HUES64 (cell line): ENCODE data around the gene PRR4.

Source experiments
- H3K27ac ChIP-seq: 2 replicates; pipeline ENCODE4 v1.7.0; 2013; ENCODE audit warnings: low read depth, low read length, inconsistent platforms
- H3K27me3 ChIP-seq: 2 replicates; pipeline ENCODE4 v1.6.1; 2013; ENCODE audit warnings: mild to moderate bottlenecking, low read length; ENCODE audit not compliant: insufficient read depth
- H3K36me3 ChIP-seq: 2 replicates; pipeline ENCODE4 v1.6.1; 2013; ENCODE audit warnings: mild to moderate bottlenecking, low read length; ENCODE audit not compliant: insufficient read depth
- H3K4me1 ChIP-seq: 2 replicates; pipeline ENCODE4 v1.6.1; 2013; ENCODE audit warnings: mild to moderate bottlenecking, low read length, moderate library complexity; ENCODE audit not compliant: insufficient read depth
- H3K4me3 ChIP-seq: 2 replicates; pipeline ENCODE4 v1.5.1; 2013; ENCODE audit warnings: mild to moderate bottlenecking, low read length, moderate library complexity
- H3K9ac ChIP-seq: 2 replicates; pipeline ENCODE4 v1.6.1; 2013; ENCODE audit warnings: mild to moderate bottlenecking, low read depth, low read length
- H3K9me3 ChIP-seq: 2 replicates; pipeline ENCODE4 v1.6.1; 2013; ENCODE audit warnings: low read depth, low read length; ENCODE audit not compliant: insufficient read depth
- WGBS: fragments of 150-250, 120-280 bp; methylation state at CpG from one replicate; pipeline ENCODE4 v1.1.7; 2013; ENCODE audit warnings: missing lambda C conversion rate; 5-methylcytosine and 5-hydroxymethylcytosine counted together

PRR4 gene

DNA sequence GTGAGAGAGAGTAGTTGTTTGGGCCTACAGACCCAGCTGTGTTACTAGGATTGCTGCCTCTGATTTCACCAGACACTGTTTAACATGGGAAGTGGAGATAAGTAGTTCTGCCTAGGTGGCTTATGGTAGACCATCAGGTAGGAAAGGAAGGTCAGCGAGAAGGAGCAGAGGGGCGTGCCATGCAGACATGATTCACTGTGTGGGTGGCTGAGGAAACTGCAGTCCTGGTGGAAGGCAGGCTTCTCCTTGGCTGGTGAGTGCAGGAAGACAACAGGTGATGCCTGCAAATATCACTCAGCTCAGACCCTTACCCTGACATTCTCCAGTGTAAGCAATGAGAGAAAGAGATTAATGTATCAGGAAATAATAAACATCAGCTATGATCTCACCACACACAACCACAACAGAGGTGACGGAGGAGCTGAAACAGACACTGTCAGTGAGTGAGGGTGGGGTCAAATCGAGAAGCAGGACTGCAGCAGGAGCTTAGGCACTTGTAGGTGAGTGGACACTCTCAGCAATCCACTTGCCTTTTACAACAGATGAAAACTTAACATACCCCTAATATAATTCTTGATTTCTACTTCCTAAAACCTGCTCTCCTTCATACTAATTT lies 2.1 kb upstream of the PRR4 start:
- no peak overlapping the region for H3K4me3 ChIP-seq
- H3K9ac ChIP-seq = no peak overlapping the region
- peaks cover 13% of the 10 kb centered on the region for H3K9me3 ChIP-seq
- H3K4me1 ChIP-seq = no peaks in the 10 kb centered on the region
- no peak overlapping the region for H3K27ac ChIP-seq
- H3K27me3 ChIP-seq = no peaks in the 10 kb centered on the region
- H3K36me3 ChIP-seq = peaks cover 11% of the 10 kb centered on the region; the same call in 1 of the 2 replicates
- 94% methylated on average over 4 of the region's 4 CpGs for WGBS

DNA sequence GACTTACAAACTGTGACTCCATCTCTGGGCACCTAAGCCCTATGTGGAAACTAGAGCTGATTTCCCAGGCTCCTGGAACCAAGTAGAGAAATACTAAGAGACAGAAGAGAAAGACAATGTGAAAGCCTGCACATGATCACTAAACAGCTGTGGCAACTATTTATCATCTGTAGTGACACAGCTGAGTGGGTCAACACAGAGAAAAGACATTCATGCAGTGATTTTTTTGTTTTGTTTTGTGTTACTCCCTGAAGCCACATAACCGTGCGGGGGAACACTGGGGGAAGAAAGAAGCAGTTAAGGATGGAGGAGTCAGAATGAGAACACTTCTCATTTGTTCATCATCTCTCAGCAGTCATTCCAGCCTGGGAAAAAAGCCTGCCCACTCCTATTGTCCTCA lies 1.5 kb downstream of the PRR4 start:
- no peaks in the 10 kb centered on the region for H3K9me3 ChIP-seq
- no peaks in the 10 kb centered on the region for H3K27me3 ChIP-seq
- H3K36me3 ChIP-seq = peaks cover 6% of the 10 kb centered on the region; the same call in 1 of the 2 replicates
- peaks cover 9% of the 10 kb centered on the region; the same call in 1 of the 2 replicates for H3K4me1 ChIP-seq
- H3K4me3 ChIP-seq = no peak overlapping the region
- 36% methylated on average over 2 of the region's 2 CpGs for WGBS
- no peak overlapping the region for H3K9ac ChIP-seq
- H3K27ac ChIP-seq = no peak overlapping the region

DNA sequence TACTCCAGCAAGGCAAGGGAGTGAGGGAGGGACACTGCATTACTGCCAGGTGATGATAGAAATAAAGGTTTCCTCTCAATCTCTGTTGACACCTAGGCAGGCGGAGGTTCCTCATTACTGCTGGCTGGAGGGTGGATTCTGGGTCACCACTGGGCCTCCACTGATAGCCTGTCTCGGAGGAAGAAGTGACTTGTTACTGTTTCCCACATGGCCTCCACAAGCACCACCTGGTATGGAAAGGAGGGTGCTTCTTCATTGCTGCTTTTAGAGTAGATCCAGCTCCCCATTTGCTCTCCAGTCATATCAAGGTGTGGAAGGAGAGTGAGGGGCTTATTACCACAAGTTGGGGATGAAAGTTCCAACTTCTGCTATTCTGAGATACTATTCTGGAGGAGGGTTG lies 6.4 kb downstream of the PRR4 start:
- Histone ChIP-seq H3K27ac (no peak overlapping the region), H3K36me3 (peaks cover 6% of the 10 kb centered on the region; the same call in 1 of the 2 replicates), H3K27me3 (no peaks in the 10 kb centered on the region), H3K4me3 (no peak overlapping the region), H3K4me1 (peaks cover 9% of the 10 kb centered on the region; the same call in 1 of the 2 replicates), H3K9me3 (no peaks in the 10 kb centered on the region), H3K9ac (no peak overlapping the region)
- WGBS = 93% methylated on average over 2 of the region's 2 CpGs

DNA sequence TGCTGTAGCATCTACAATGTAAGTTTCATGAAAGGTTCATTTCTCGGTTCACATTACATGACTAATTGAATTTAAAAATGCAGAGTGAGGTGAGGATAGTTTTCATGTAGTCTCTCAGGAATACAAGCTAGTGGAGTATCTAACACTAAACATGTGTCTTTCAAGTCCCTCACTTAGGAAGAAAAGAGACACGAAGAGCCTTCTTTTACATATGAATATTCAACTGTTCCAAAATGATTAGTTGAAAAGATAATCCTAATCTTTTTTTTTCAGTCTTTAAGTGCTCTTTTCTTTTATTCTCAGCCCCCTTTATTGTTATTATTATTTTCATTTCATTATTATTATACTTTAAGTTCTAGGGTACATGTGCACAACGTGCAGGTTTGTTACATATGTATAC lies 10.8 kb downstream of the PRR4 start:
- WGBS = 74% methylated on average over 2 of the region's 3 CpGs
- no peaks in the 10 kb centered on the region for H3K4me1 ChIP-seq
- no peaks in the 10 kb centered on the region for H3K36me3 ChIP-seq
- no peaks in the 10 kb centered on the region for H3K27me3 ChIP-seq
- H3K9ac ChIP-seq = no peak overlapping the region
- no peak overlapping the region for H3K4me3 ChIP-seq
- H3K27ac ChIP-seq = no peak overlapping the region
- H3K9me3 ChIP-seq = no peaks in the 10 kb centered on the region

DNA sequence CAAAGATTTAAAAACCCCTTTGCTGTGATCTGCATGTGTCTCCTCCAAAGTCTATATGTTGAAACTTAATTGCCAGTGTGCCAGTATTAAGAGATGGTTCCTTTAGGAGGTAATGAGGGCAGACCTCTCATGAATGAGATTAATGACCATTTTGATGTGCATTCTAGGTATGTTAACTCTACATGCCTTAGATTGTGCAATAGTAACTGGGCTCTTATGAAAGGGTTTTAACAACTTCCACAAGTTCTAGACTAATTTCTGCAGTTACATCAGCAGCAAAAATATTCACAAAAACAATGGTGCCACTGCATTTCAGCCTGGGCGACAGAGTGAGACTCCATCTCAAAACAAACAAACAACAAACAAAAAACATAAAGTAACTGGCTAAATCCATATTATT lies 19.3 kb downstream of the PRR4 start:
- no peaks in the 10 kb centered on the region for H3K9me3 ChIP-seq
- H3K27me3 ChIP-seq = no peaks in the 10 kb centered on the region
- WGBS = 97% methylated on average over 1 of the region's 1 CpG
- no peak overlapping the region for H3K9ac ChIP-seq
- no peaks in the 10 kb centered on the region for H3K4me1 ChIP-seq
- no peaks in the 10 kb centered on the region for H3K36me3 ChIP-seq
- H3K27ac ChIP-seq = no peak overlapping the region
- no peak overlapping the region for H3K4me3 ChIP-seq

DNA sequence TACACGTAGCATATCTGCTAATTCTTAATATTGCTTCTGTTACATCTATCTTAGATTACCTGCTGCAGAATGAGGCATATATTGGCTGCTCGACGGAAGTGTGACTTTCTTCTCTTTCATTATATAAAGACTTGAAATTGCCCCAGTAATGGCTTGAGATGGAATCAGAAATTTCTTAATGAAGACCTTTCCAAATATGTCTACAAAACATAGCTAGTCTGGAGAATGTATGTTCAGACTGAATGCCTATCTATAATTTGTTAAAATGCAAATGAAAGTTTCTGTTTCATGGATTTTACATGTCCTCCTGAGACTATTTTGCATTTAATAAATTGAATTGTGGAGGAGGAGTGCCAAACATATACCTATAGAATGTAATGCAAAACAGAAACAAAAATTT lies 23.0 kb downstream of the PRR4 start, which contains the start of gene TAS2R10:
TSS of gene TAS2R10 (minus strand) at position 101 of the 400 bp plus-strand sequence. CDS start at position 12, 89 bp downstream.
- H3K4me1 ChIP-seq = no peaks in the 10 kb centered on the region
- no peak within 1 kb of the TSS for H3K27ac ChIP-seq
- H3K4me3 ChIP-seq = no peak within 1 kb of the TSS
- H3K27me3 ChIP-seq = no peaks in the 10 kb centered on the region
- no peaks in the 10 kb centered on the region for H3K36me3 ChIP-seq
- WGBS = 95% methylated on average over 3 of the region's 3 CpGs
- H3K9ac ChIP-seq = no peak within 1 kb of the TSS
- no peaks in the 10 kb centered on the region for H3K9me3 ChIP-seq

DNA sequence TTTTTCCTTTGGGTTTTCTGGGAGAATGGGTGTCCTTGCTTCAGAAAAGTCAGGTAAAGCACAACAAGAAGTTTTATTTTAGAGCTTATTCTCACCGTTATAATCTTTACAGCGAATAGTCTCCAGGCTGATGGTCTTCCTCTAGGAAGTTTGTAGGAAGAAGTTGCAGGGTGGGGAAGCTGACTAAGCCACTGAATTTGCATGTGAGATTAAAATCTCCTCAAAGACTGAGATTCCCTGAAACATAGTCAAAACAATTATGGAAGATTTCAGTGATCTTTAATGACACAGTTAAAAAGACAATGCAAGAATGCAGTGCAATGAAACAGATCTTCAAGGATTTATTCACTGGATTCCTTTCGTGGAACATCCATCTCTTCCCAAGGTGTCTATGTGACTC lies 24.3 kb downstream of the PRR4 start:
- Histone ChIP-seq H3K9me3 (no peaks in the 10 kb centered on the region), H3K36me3 (no peaks in the 10 kb centered on the region), H3K27me3 (no peaks in the 10 kb centered on the region), H3K9ac (no peak overlapping the region), H3K27ac (no peak overlapping the region), H3K4me3 (no peak overlapping the region), H3K4me1 (no peaks in the 10 kb centered on the region)
- 85% methylated on average over 3 of the region's 3 CpGs for WGBS

DNA sequence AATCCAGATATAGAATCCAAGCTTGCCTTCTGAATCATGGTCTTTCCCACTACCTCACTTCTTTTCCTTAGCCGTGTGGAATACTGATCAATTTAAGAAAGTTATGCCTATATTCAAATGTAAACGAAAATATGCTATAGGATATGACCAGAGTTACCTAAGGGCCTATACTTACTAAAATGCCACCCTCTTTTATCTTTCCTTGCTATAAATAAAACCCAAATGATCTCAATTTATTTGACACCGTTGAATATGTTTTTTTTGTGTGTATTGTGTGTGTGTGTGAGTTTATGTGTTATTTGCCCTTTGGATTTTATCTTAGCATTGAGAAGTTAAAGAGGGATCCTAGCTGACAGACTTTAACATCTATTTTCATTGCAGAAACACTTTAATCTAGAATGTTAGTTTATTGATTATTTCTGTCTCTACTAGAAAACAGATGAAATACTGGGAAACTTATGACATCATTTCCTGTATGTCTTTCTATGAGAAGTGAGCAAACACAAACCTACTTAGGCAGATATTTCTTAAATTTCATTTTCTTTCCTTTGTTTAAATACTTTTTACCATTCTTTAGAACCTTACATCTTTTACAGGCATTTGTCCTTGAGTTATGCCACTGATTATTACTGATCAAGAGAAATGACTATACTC lies 37.3 kb downstream of the PRR4 start:
- Histone ChIP-seq H3K4me1 (peaks cover 9% of the 10 kb centered on the region; the same call in 1 of the 2 replicates), H3K9me3 (no peaks in the 10 kb centered on the region), H3K27ac (no peak overlapping the region), H3K36me3 (no peaks in the 10 kb centered on the region), H3K9ac (no peak overlapping the region), H3K27me3 (no peaks in the 10 kb centered on the region), H3K4me3 (no peak overlapping the region)
- WGBS = 81% methylated on average over 2 of the region's 3 CpGs

DNA sequence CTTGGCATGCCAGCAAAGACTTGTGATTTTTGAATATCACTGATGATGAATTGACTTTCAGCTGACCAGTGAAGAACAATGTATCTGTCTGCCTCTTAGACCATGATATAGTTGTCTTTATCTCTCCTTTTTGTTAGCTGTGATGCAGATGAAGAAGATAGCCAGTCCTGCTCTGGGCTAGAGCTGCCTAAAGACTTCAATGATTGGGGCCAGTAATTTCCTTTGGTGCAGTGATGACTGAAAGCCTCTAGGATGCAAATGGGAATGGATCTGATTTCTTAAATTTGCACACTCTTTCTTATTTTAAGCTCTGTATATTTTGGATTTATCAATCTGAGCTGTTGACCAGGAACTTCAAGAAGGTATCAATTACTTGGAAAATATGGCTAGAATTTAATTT lies 39.2 kb downstream of the PRR4 start, which contains the start of gene TAS2R9:
TSS of gene TAS2R9 (minus strand) at position 101 of the 400 bp plus-strand sequence. CDS start at position 8, 93 bp downstream.
- no peak within 1 kb of the TSS for H3K27ac ChIP-seq
- H3K9me3 ChIP-seq = no peaks in the 10 kb centered on the region
- H3K36me3 ChIP-seq = no peaks in the 10 kb centered on the region
- H3K9ac ChIP-seq = no peak within 1 kb of the TSS
- no peak within 1 kb of the TSS for H3K4me3 ChIP-seq
- no peaks in the 10 kb centered on the region for H3K27me3 ChIP-seq
- H3K4me1 ChIP-seq = peaks cover 9% of the 10 kb centered on the region; the same call in 1 of the 2 replicates

DNA sequence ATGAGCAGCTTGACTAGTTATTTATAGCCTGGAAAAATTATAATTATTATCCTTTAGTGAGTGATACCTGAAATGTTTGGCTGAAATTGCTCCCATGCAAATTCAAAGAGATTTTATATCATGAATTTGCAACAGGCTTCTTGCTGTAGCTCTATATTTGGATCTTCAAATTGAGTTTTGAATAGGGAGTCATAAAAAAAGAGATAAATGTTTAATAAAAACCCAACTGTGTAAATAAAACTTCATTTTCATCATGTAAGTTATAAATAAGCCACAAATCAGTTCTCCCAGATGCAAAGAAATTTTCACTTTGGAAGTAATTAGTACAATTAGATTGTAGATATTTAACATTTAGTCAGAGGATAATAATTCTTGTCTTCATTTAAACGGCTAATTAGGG lies 42.1 kb downstream of the PRR4 start, which contains the start of gene TAS2R8:
TSS of gene TAS2R8 (minus strand) at position 101 of the 400 bp plus-strand sequence. CDS start 306 bp downstream, outside the sequence.
- WGBS = no CpG with 5 or more reads among the region's 1 CpG
- H3K27ac ChIP-seq = no peak within 1 kb of the TSS

DNA sequence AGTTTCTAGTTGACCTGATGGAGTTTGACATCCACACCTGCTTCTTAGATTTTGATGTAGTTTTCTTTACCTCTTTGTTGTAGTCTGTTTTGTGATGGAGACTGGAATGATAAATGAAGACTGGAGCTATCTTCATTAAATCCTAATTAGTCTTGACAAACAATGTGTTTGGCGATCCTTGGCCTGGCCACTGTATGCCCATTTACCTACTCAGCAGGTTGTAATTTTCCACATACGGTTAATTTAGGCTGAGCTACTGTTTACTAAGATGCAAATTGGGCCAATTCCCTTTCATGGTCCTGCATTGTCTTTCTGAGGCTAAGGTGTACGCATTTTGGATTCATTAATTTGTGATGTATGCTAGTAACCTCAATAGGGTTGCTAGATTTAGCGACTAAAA lies 46.7 kb downstream of the PRR4 start, which contains the start of gene TAS2R7:
TSS of gene TAS2R7 (minus strand) at position 41 of the 400 bp plus-strand sequence. CDS start 57 bp downstream, outside the sequence.
- peaks cover 24% of the 10 kb centered on the region for H3K4me1 ChIP-seq
- no peaks in the 10 kb centered on the region for H3K27me3 ChIP-seq
- WGBS = 65% methylated on average over 4 of the region's 4 CpGs
- peak within 1 kb of the TSS; percentile 59; the same call in 1 of the 2 replicates for H3K27ac ChIP-seq
- no peak within 1 kb of the TSS for H3K4me3 ChIP-seq
- H3K9me3 ChIP-seq = no peaks in the 10 kb centered on the region
- no peaks in the 10 kb centered on the region for H3K36me3 ChIP-seq
- H3K9ac ChIP-seq = no peak within 1 kb of the TSS

More for the DNA sequence above, 42.1 kb downstream of the PRR4 start, which contains the start of gene TAS2R8:
- peaks cover 19% of the 10 kb centered on the region for H3K4me1 ChIP-seq
- no peak within 1 kb of the TSS for H3K9ac ChIP-seq
- no peaks in the 10 kb centered on the region for H3K36me3 ChIP-seq
- H3K27me3 ChIP-seq = no peaks in the 10 kb centered on the region
- H3K9me3 ChIP-seq = no peaks in the 10 kb centered on the region
- no peak within 1 kb of the TSS for H3K4me3 ChIP-seq
